Neuron (in vitro differentiated cells): ENCODE data around the gene OR2F2.

Experiments
- H2AFZ ChIP-seq: one replicate; pipeline ENCODE4 v1.6.1; 2013; ENCODE audit warnings: low read depth, mild to moderate bottlenecking, inconsistent platforms, low read length, moderate library complexity
- H3K27me3 ChIP-seq: one replicate; pipeline ENCODE4 v1.6.1; 2013; ENCODE audit warnings: low read length; ENCODE audit not compliant: insufficient read depth
- H3K36me3 ChIP-seq: one replicate; pipeline ENCODE4 v1.6.1; 2013; ENCODE audit warnings: low read length; ENCODE audit not compliant: insufficient read depth
- H3K4me1 ChIP-seq: one replicate; pipeline ENCODE4 v1.6.1; 2013; ENCODE audit warnings: low read length; ENCODE audit not compliant: insufficient read depth
- H3K4me3 ChIP-seq: 2 replicates; pipeline ENCODE4 v1.5.1; 2013; ENCODE audit warnings: mild to moderate bottlenecking, low read length, moderate library complexity
- H3K9me3 ChIP-seq: one replicate; pipeline ENCODE4 v1.6.1; 2013; ENCODE audit warnings: low read length

The OR2F2 gene

GRCh38 chr7:143936087-143937009 is 1.3 kb downstream of the OR2F2 start:
- no peaks in the 10 kb centered on the region for H3K27me3 ChIP-seq
- no peak overlapping the region for H3K4me3 ChIP-seq
- H3K9me3 ChIP-seq = no peaks in the 10 kb centered on the region
- H2AFZ ChIP-seq = no peak overlapping the region
- H3K4me1 ChIP-seq = no peaks in the 10 kb centered on the region
- H3K36me3 ChIP-seq = no peaks in the 10 kb centered on the region

- H3K4me3 ChIP-seq = no peak overlapping the region
- no peaks in the 10 kb centered on the region for H3K9me3 ChIP-seq
- H2AFZ ChIP-seq = no peak overlapping the region
- no peaks in the 10 kb centered on the region for H3K36me3 ChIP-seq
- no peaks in the 10 kb centered on the region for H3K4me1 ChIP-seq
- no peaks in the 10 kb centered on the region for H3K27me3 ChIP-seq
Measured at GRCh38 chr7:143938379-143939243, 3.6 kb downstream of the OR2F2 start.

GRCh38 chr7:143945423-143945822 is 10.4 kb downstream of the OR2F2 start:
- H3K9me3 ChIP-seq = no peaks in the 10 kb centered on the region
- H3K4me3 ChIP-seq = no peak overlapping the region
- no peaks in the 10 kb centered on the region for H3K4me1 ChIP-seq
- no peaks in the 10 kb centered on the region for H3K27me3 ChIP-seq
- H2AFZ ChIP-seq = no peak overlapping the region
- H3K36me3 ChIP-seq = no peaks in the 10 kb centered on the region

- no peaks in the 10 kb centered on the region for H3K4me1 ChIP-seq
- H3K4me3 ChIP-seq = no peak overlapping the region
- H3K27me3 ChIP-seq = no peaks in the 10 kb centered on the region
- no peaks in the 10 kb centered on the region for H3K9me3 ChIP-seq
- H2AFZ ChIP-seq = no peak overlapping the region
- no peaks in the 10 kb centered on the region for H3K36me3 ChIP-seq
Measured at GRCh38 chr7:143947111-143947510, 12.1 kb downstream of the OR2F2 start.

- Histone ChIP-seq H3K4me1 (no peaks in the 10 kb centered on the region), H3K9me3 (no peaks in the 10 kb centered on the region), H3K27me3 (no peaks in the 10 kb centered on the region), H3K36me3 (no peaks in the 10 kb centered on the region), H2AFZ (no peak overlapping the region), H3K4me3 (no peak overlapping the region)
Measured at GRCh38 chr7:143948733-143949132, 13.7 kb downstream of the OR2F2 start.

GRCh38 chr7:143953421-143953820 is 18.4 kb downstream of the OR2F2 start:
- Histone ChIP-seq H3K27me3 (no peaks in the 10 kb centered on the region), H3K36me3 (no peaks in the 10 kb centered on the region), H3K4me1 (peaks cover 8% of the 10 kb centered on the region), H3K9me3 (no peaks in the 10 kb centered on the region), H2AFZ (no peak overlapping the region), H3K4me3 (no peak overlapping the region)

GRCh38 chr7:143954135-143954534 is 19.1 kb downstream of the OR2F2 start:
- Histone ChIP-seq H3K9me3 (no peaks in the 10 kb centered on the region), H3K36me3 (no peaks in the 10 kb centered on the region), H3K4me3 (no peak overlapping the region), H3K4me1 (peaks cover 15% of the 10 kb centered on the region), H3K27me3 (no peaks in the 10 kb centered on the region), H2AFZ (no peak overlapping the region)

- peaks cover 15% of the 10 kb centered on the region for H3K4me1 ChIP-seq
- no peaks in the 10 kb centered on the region for H3K36me3 ChIP-seq
- no peak within 1 kb of the TSS for H3K4me3 ChIP-seq
- H3K9me3 ChIP-seq = no peaks in the 10 kb centered on the region
- no peaks in the 10 kb centered on the region for H3K27me3 ChIP-seq
- H2AFZ ChIP-seq = no peak within 1 kb of the TSS
Measured at GRCh38 chr7:143954544-143954943, 19.5 kb downstream of the OR2F2 start, which contains the start of gene OR2F1. Gene OR2F1 (plus strand): TSS chr7:143954844. CDS start chr7:143959971, 5,127 bp downstream.

GRCh38 chr7:143958781-143959180 is 23.7 kb downstream of the OR2F2 start:
- H3K4me1 ChIP-seq = peaks cover 15% of the 10 kb centered on the region
- no peak overlapping the region for H3K4me3 ChIP-seq
- no peaks in the 10 kb centered on the region for H3K9me3 ChIP-seq
- H3K27me3 ChIP-seq = no peaks in the 10 kb centered on the region
- no peaks in the 10 kb centered on the region for H3K36me3 ChIP-seq
- peak overlapping the region; percentile 24 for H2AFZ ChIP-seq

GRCh38 chr7:143960813-143961610 is 26.0 kb downstream of the OR2F2 start:
- Histone ChIP-seq H3K27me3 (no peaks in the 10 kb centered on the region), H3K9me3 (no peaks in the 10 kb centered on the region), H2AFZ (no peak overlapping the region), H3K4me1 (peaks cover 15% of the 10 kb centered on the region), H3K4me3 (no peak overlapping the region), H3K36me3 (no peaks in the 10 kb centered on the region)

GRCh38 chr7:143965280-143965679 is 30.2 kb downstream of the OR2F2 start:
- no peak overlapping the region for H3K4me3 ChIP-seq
- H2AFZ ChIP-seq = no peak overlapping the region
- H3K9me3 ChIP-seq = no peaks in the 10 kb centered on the region
- no peaks in the 10 kb centered on the region for H3K27me3 ChIP-seq
- H3K4me1 ChIP-seq = no peaks in the 10 kb centered on the region
- no peaks in the 10 kb centered on the region for H3K36me3 ChIP-seq

GRCh38 chr7:143967398-143967797 is 32.4 kb downstream of the OR2F2 start:
- no peak overlapping the region for H2AFZ ChIP-seq
- no peak overlapping the region for H3K4me3 ChIP-seq
- H3K36me3 ChIP-seq = no peaks in the 10 kb centered on the region
- no peaks in the 10 kb centered on the region for H3K4me1 ChIP-seq
- H3K27me3 ChIP-seq = no peaks in the 10 kb centered on the region
- no peaks in the 10 kb centered on the region for H3K9me3 ChIP-seq
